ENCODE results near the gene GFRA4.

The GFRA4 gene

GRCh38 chr20:3693376-3693775 lies 30.2 kb upstream of the GFRA4 start:
- DNase-seq, result no peak

- DNase-seq, result no peak
Observed at GRCh38 chr20:3692706-3693294, 29.6 kb upstream of the GFRA4 start.

GRCh38 chr20:3691897-3692296 lies 28.7 kb upstream of the GFRA4 start:
- no peak for DNase-seq

- DNase-seq, result no peak
Observed at GRCh38 chr20:3691306-3691705, 28.1 kb upstream of the GFRA4 start.

- DNase-seq, result no peak
Observed at GRCh38 chr20:3690413-3690812, 27.2 kb upstream of the GFRA4 start.

GRCh38 chr20:3689978-3690377 lies 26.8 kb upstream of the GFRA4 start:
- no peak for DNase-seq

- DNase-seq, result no peak
Observed at GRCh38 chr20:3687655-3688054, 24.5 kb upstream of the GFRA4 start.

- DNase-seq, result no peak
Observed at GRCh38 chr20:3686867-3687321, 23.7 kb upstream of the GFRA4 start.

- no peak for DNase-seq
Observed at GRCh38 chr20:3686421-3686820, 23.2 kb upstream of the GFRA4 start.

- no peak for DNase-seq
Observed at GRCh38 chr20:3685341-3685740, 22.1 kb upstream of the GFRA4 start.

- DNase-seq, result no peak
Observed at GRCh38 chr20:3681931-3682781, 19.0 kb upstream of the GFRA4 start, which contains the start of gene ADAM33. ADAM33 (minus strand) TSS chr20:3682010; CDS start chr20:3682004, 6 bp downstream.

- no peak for DNase-seq
Observed at GRCh38 chr20:3681352-3681930, 18.2 kb upstream of the GFRA4 start.

- no peak for DNase-seq
Observed at GRCh38 chr20:3680701-3681351, 17.6 kb upstream of the GFRA4 start.

GRCh38 chr20:3679749-3680700 lies 16.8 kb upstream of the GFRA4 start:
- DNase-seq, result no peak

- DNase-seq, result no peak
Observed at GRCh38 chr20:3678856-3679720, 15.9 kb upstream of the GFRA4 start.

- DNase-seq, result no peak
Observed at GRCh38 chr20:3678198-3678597, 15.0 kb upstream of the GFRA4 start.

- DNase-seq, result no peak
Observed at GRCh38 chr20:3677733-3678132, 14.5 kb upstream of the GFRA4 start.

- no peak for DNase-seq
Observed at GRCh38 chr20:3674995-3675900, 12.0 kb upstream of the GFRA4 start.

GRCh38 chr20:3674447-3674846 lies 11.2 kb upstream of the GFRA4 start:
- no peak for DNase-seq
